Activated CD8-positive, alpha-beta memory T cell treated with anti-CD3 and anti-CD28 coated beads for 48 hours (primary cell): ENCODE data around the gene LRRC59.
"Not testable (repeated sequence)": the region's sequence is repeated elsewhere in the genome, so short reads cannot be mapped to it uniquely, and the experiment has no call there.

ENCODE experiments used
- DNase-seq, 3 experiments: peaks; one replicate each; pipeline ENCODE4 v3.0.0-alpha.2; 2020; ENCODE audit warnings: low read depth in 2 of 3, low spot score in 2 of 3

Gene LRRC59

DNA sequence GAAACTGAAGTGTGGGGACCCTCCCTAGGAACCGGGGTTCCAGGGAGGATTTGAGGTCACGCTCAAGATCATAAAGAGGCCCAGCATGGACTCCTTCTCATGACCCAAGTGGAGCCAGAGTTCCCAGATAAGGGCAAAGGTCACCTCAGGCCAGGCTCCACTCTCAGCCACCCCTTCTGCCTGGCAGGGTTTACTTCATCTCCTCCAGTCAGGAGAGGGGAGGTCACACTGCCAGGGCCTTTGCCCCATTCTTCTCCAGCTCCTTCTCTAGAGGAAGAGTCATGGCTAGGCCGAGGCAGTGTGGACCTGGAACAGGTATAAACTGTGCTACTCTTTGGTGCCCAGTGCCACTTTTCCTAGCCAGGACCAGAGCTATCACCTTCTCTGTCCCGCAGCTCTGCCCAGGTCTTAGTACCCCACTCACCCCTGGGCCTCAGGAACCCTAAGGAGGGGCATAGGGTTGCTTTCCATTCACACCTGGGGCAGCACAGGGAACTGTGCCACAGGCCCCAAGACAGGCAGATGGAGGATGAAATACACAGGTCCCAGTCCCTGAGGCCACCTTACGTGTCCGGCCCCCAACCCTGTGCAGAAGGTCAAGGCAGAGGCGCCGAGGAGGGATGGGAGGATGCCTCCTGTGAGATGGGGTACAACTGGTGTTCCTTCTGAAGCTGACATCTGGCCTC is 27.8 kb upstream of the LRRC59 start:
- no peak for DNase-seq

DNA sequence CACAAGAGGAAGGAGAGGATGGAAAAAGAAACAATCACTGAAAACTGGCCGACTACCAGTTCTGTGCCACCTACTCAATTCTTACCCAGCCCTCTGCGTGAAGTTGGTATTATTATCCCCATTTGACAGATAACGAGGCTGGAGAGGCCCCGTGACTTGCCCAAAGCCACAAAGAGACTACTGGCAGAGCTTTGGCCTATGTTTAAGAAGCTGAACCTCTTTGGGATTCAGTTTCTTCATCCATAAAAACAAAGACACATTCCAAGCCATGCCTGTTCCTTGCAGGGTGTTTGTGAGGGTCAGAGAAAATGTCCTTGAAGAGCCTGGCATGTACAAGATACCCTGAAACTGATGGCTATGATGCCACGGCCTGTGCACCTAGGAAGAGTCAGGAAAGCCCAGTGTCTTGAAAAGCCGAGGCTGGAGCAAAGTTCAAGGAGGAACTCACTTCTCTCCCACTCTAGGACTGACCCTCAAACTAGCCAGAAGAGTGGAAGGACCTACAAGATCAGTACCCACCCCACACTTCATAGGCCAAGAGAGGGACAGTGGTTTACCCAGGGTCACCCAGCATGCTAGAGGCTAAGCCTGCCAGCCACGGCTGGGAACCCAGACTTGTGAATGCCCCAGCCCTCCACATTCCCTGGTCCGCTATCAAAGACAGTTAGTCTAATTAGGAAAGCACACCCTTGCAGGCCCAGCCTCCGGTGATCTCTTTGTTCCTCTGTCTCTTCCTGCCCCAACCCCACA is 27.1 kb upstream of the LRRC59 start:
- DNase-seq: no peak

DNA sequence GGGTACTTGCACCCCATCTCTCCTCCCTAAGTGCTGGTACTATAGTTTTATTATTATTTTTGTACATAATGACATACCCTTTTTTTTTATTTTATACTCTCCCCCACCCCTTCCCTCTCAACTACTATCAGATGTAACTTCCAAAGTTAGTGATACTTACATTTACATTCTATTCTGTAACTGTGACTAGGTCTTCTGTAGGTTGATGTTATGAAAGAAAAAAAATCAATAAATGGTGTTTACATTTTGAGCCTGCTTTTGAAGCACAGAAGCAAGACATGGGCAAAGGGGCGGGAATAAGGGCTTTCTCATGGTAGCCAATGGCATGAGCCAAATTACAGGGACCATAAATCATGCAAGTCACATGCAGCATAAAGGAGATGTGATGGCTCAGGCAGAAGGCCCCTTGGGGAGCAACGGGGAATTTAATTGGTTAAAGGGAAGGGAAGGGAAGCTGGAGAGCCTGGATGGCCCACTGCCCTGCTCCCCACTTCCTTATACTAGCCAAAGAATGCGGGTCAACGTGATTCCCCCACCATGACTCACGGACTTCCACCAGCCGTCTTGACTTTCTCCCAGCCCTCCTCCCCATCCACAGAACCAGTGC is 26.3 kb upstream of the LRRC59 start:
- DNase-seq: no peak

DNA sequence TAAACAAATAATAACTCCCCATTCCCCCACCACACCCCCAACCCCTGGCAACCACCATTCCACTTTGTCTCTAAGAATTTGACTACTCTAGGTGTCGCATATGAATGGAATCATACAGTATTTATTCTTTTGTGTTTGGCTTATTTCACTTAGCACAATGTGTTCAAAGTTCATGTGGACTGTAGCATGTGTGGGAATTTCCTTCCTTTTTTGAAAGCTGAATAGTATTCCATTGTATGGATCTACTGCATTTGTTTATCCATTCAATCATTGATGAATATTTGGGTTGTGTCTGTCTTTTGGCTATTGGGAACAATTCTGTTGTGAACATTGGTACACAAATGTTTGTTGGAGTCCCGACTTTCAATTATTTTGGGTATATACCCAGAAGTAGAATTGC is 25.4 kb upstream of the LRRC59 start:
- DNase-seq: no peak

DNA sequence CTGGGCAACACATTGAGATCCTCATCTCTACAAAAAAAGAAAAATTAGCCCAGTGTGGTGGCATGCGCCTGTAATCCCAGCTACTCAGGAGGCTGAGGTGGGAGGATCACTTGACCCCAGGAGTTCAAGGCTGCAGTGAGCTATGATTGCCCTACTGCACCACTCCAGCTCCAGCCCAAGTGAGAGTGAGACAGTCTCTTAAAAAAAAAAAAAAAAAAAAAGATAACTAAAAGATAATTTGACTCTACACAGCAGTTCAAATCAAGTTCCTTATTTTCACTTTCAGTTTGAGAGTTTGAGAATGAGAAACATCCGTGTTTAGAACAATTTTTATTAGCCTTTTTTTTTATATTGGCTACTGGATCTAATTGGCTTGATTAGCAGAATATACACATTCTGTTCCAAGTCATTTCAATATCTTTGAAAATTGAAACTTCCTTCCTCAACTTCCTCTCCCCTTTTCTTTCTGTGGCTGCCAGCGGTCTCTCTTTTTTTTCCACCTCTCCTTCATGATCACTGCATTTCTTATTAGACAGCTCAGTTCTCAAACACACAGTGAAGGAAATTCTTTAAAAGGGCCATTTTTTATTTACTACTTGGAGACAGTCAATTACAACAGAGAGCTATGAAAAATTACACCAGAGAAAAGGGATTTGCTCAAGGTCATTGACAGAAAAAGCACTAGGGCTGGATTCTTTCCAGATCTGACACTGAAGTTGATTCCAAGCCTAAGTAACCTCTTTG is 24.2 kb upstream of the LRRC59 start:
- no peak for DNase-seq

DNA sequence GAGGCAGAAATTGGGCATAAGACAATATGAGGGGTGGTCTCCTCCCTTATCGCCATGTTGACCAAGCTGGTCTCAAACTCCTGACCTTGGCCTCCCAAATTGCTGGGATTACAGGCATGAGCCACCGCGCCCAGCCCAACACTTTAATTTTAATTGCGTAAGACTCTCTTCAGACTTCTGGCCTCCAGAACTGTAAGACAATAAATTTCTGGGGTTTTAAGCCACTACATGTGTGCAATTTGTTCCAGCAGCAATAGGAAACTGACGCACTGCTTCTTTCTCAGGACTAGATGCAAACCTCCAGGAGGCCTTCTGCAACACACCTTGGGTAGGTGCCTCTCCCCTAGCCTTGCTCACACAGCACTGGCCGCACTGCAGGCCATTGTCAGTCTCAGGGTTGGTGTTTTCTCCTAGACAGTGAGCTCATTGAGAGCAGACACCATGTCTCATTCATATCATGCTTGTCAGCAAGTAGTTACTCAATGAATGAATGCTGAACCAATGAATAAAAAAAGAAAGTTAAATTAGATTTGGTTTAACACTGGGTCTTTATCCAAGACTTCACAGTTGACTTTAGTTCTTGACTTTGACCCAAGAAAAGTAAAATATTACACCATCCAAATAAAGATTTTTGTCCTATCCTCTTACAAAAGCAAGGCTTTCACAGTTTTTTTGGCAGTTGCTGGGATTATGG is 23.2 kb upstream of the LRRC59 start:
- DNase-seq: no peak

DNA sequence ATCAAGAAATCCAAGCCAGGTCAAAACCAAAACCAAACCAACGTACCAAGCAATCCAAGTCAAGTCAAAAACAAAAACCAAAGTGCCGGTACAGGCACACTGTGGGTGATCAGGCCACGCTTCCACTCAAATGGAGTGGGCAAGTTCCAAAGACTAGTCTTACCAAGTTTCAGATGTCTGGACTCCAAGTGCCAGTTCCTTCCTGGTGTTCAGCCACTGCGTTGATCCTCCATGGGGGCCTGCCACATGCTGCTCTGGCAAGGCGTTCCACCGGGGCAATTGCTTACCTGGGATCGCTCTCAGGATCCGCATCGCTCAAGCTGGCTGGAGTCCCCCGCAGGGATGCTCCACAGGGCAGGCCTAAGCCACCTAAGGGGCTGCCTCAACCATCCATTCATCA is 22.3 kb upstream of the LRRC59 start:
- DNase-seq: not testable (repeated sequence)

DNA sequence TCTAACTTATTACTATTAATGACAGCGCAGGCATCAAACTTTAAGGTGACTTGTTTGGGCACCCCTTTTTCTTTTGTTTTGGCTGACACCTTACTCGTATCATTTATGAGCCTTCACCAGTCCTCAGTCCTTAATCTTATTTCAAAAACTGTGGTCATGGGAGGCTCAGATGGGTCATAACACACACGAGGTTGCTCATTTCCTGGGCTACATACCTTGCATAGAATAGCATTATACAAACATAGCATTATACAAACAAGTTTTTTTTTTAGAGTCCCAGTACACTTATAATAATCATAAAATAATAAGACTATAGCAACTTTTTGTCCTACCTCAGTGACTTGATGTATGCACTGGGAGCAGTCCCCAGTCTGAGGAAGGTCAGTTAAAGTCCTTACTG is 17.5 kb upstream of the LRRC59 start:
- no peak for DNase-seq

DNA sequence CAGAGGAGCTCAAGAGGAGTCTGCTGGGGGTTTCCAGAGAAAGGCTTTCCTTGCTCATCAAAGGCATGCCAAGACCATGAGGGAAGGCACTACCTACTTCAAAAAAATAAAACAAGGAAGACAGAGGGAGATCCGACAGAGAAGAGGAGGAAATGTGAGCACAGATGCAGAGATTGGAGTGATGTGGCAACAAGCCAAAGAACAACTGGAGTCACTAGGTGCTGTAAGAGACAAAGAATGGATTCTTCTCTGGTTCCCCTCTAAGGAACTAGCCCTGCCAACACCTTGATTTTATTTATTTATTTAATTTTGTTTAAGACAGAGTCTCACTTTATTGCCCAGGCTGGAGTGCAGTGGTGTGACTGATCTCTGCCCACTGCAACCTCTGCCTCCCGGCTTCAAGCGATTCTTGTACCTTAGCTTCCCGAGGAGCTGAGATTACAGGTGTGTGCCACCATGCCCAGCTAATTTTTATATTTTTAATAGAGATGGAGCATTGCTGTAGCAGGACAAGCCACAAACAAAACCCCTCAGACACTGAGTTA is 14.9 kb upstream of the LRRC59 start:
- DNase-seq: no peak

DNA sequence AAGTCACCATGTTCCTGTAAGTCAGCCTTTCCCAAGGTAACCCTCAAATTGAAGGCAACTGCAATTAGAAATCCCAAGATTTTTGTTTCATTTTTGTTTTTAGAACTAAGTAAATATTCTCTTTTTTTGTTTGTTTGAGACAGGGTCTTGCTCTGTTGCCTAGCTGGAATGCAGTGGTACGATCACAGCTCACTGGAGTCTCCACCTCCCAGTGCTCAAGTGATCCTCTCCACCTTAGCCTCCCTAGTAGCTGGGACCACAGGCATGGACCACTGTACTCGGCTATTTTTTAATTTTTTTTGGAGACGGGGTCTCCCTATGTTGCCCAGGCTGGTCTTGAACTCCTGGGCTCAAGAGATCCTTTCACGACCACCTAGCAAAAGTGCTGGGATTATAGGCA is 10.6 kb upstream of the LRRC59 start:
- DNase-seq: no peak

DNA sequence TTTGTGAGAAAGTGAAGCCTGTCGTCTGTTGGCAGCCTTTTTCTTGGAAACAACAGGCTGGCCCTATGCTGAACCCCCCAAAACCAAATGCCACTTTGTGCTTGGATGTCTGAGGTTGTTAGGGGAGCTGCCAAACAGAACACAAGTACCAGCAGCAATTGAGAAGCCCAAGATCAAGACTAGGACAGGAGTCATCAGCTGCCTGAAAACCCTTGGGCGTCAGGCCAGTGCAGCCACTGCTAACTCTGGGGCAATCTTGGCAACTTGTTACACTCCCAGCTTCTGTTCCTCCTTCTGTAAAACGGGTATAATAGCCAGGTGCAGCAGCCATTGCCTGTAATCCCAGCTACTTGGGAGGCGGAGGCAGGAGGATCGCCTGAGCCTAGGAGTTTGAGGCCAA is 9.3 kb upstream of the LRRC59 start:
- DNase-seq: no peak

DNA sequence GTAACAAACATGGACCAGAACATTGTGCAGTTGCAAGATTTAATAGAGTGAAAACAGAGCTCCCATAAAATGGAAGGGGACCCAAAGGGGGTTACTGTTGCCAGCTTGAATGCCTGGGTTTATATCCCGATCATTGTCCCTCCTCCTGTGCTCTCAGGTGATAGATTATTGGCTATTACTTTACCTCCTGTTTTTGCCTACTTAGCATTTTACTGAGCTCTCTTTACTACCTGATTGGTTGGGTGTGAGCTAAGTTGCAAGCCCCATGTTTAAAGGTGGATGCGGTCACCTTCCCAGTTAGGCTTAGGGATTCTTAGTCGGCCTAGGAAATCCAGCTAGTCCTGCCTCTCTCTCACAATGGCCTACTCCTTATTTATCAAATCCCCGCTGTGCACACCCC is 8.0 kb upstream of the LRRC59 start:
- DNase-seq: not testable (repeated sequence)

DNA sequence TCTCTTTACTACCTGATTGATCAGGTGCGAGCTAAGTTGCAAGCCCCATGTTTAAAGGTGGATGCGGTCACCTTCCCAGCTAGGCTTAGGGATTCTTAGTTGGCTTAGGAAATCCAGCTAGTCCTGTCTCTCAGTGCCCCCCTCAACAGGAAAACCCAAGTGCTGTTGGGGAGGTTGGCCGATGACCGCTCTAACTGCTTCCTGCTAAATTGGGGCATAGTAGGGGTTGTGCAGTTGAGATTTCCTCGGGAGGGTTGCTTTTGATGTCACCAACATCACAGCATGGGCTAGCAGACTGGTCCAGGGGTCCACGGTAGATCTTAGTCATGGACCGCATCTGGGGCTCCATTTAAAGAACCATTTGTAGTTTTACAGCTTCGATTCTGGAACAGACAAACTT is 2.3 kb upstream of the LRRC59 start:
- DNase-seq: not testable (repeated sequence)

DNA sequence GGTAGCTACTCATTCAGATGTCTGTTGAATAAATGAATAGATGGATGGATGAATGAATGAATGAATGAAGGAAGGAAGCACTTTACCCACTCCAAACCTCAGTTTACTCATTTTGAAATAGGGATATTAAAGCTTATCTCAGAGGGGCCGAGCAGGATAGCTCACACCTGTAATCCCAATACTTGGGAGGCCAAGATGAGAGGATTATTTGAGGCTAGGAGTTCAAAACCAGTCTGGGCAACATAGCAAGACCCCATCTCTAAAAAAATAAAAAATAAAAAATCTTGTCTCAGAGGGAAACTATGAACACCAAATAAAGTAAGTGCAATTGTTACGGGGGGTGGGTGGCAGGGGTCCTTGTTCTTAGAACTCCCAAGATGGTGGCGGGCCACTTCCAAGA is 1.3 kb upstream of the LRRC59 start:
- DNase-seq: not testable (repeated sequence)

DNA sequence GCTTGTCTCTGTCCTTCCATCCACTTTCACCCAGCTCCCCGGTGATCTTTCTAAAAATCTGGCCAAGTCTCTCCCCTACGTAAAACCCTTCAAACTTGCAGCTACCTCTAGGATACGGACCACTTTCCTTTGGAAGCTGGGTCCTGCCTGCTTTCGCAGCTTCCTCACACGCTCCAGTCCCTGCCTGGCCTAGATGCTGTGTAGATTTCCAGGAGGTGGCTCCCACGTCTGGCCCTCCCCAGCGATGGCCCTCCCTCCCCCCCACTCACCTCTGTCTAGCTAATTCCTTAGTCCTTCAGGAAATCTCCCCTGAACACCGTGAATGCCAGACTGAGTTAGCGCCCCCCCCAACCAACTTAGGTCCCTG is 579 bp upstream of the LRRC59 start:
- DNase-seq: no peak

DNA sequence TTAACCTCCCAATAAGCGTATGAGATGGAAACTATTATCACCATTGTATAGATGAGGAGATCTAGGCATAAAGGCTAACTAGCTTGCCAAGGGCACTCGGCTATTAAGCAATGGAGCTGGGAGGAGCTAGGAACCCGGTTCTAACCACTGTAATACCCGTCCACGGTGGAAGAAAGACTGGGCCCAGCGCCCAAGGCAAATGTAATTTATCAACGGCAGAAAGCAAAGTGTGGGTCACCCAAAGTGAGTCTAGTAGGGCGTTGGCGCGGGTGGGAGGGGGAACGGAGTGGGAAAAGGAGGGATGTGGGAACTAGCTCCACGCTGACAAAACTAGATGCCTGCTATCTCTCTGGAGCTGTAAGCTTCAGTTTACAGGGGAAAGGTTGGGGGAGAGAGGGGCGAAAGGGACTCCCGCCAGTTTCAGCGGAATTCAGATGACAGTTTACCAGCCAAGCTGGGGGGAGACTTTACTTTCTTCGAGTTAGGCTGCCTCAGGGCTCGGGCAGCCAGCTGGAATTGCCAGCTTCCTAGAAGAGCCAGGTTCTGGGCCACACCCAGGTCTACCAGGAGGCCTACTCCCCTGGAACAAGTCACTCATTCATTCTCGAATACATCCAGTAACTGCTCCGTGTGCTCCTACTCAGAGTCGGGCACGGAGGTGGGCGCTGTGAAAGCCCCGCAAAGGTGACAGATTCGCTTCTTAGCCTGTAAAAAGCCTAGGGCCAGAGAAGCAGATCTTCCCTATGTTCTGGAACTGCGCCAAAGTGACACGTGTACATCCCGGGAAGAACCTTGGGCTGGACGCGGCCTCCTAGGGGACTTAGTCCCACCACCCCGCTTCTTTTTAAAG is 837 bp downstream of the LRRC59 start:
- no peak for DNase-seq

DNA sequence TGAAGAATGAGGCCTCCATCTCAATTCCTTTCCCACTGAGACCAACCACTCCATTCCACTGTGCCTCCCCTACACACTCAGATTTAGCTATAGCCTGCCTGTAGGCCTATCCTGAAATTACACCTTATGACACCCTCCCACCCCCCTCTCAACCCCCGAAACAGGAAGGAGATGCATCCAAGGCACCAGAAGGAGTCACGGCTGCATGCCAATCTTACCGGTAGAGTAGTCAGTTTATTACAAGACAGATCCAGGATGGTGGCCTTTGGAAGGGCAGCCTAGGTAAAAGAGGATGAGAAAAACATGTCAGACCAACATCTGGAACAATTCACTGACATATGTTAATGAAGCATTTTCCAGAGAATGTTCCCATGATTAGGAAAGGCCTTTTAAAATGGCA is 2.6 kb downstream of the LRRC59 start:
- DNase-seq: no peak

DNA sequence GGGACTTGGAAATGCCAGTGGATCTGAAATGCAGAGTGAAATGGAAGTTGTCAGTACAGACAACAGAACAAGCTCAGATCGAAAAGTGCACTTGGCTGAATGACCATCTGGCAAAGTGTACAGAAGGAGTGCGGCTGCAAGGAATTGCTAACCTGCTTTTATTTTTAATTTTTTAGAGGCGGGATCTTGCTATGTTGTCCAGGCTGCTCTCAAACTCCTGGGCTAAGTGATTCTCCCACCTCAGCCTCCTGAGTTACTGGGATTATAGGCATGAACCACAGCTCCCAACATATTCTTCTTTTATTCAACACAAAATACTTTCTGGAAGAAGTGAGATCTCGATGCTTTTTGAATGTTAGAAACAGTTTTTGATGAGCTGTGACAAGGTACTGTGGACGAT is 3.6 kb downstream of the LRRC59 start:
- DNase-seq: no peak

DNA sequence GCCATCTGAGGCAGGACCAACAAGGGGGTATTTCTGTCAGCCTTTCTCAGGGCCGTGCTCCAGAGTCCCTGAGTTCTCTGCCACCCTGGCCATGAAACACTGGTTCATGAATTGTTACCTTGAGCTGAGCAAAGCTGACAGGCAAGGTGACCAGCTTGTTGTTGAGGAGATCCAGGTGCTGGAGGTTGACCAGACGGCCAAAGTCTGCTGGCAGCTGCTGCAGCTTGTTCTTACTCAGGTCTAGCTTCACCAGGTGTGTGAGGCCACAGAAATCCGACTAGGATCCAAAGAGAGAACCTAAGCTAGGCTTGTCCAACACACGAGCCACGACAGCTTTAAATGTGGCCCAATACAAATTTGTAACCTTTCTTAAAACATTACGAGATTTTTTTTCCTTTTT is 4.7 kb downstream of the LRRC59 start:
- DNase-seq: no peak

DNA sequence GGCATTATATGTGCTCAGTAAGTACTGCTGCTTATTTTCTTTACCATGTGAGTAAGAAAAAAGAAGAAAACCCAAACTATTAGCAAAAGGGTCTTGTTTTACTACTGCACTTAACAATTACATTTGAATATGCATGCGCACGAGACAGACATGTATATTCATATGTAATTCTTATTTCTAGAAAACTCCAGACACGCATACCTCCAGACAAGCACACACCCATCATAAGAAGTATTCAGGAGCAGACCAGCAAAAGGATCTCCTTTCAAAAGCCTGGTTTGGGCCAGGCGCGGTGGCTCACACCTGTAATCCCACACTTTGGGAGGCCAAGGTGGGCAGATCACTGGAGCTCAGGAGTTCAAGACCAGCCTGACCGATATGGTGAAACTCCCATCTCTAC is 7.8 kb downstream of the LRRC59 start:
- no peak for DNase-seq
